ENCODE results near the gene NUDT8. TPM values are rescaled to one million over a fixed set of nuclear protein-coding genes. Genes with fewer than 3 reads are reported as not detected.
"Not testable (repeated sequence)": the region's sequence is repeated elsewhere in the genome, so short reads cannot be mapped to it uniquely, and the experiment has no call there.

The NUDT8 gene
- total and polyA plus RNA-seq, 2 donors, result 3.0 to 5.8 TPM

DNA sequence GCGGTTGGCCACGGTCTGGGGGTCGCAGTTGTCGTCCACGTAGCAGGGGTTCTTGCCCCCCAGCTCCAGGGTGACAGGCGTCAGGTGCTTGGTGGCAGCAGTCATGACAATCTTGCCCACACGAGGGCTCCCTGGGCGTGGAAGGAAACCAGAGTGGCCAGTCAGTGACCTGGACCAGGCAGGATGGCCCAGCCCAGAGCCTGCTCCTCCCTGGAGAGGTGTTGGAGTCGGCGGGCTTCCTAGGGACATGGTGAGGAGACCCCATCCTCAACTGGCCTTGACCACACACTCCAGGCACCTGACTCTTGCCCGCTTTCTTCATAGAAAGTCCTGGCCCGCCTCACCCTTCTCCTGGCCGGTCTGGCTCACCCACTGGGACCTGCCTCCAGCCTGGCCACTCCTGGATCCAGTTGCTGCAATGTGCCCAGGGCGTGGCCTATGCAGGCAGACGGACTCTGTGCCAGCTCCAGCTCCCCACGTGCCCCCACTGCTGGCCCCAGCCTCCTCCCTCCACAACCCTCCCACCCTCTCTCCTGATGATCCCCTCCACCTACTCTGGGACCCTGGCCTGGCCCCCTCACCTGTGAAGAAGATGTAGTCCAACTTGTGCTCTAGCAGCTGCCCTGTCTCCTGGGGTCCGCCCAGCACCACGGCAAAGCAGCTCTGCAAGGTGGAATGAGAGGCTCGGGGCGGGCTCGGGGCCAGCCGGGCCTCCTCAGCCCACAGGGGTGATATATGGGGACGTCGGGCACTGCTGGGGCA, 36.0 kb upstream of the NUDT8 start:
- 80% methylated on average over 24 of the region's 24 CpGs for WGBS
- Histone ChIP-seq H3K36me3 (ENCODE audit: insufficient read depth) (no peaks in the 10 kb centered on the region), H3K4me1 (ENCODE audit: insufficient read depth) (no peaks in the 10 kb centered on the region), H3K4me3 (ENCODE audit: low read depth, low read length) (no peak overlapping the region), H3K27ac (ENCODE audit: low read depth) (no peak overlapping the region)
- no peak for DNase-seq (ENCODE audit: extremely low spot score)

- DNase-seq (ENCODE audit: extremely low spot score), result no peak
- Histone ChIP-seq H3K4me1 (ENCODE audit: insufficient read depth) (no peaks in the 10 kb centered on the region), H3K4me3 (ENCODE audit: low read depth, low read length) (no peak overlapping the region), H3K36me3 (ENCODE audit: insufficient read depth) (no peaks in the 10 kb centered on the region), H3K27ac (ENCODE audit: low read depth) (no peak overlapping the region)
- 89% methylated on average over 33 of the region's 33 CpGs for WGBS
Measured at GRCh38 chr11:67664696-67665540, 35.2 kb upstream of the NUDT8 start.

DNA sequence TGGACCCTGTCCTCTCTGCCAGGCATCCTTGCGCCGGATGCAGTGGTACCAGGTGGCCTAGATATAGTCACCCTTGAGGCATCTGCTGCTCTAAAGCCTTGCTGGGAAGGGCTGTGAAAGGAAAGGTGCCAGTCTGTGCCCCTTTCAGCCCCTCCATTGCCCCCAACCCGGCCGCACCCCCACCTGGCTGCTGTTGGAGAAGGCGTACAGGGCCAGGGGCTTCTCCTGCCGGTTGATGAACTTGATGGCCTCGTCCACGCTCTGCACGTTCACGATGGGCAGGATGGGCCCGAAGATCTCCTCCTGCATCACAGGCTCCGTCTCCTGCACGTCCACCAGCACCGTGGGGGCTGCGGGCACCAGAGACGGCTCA, 34.5 kb upstream of the NUDT8 start:
- 92% methylated on average over 16 of the region's 16 CpGs for WGBS
- Histone ChIP-seq H3K4me1 (ENCODE audit: insufficient read depth) (no peaks in the 10 kb centered on the region), H3K27ac (ENCODE audit: low read depth) (no peak overlapping the region), H3K36me3 (ENCODE audit: insufficient read depth) (no peaks in the 10 kb centered on the region), H3K4me3 (ENCODE audit: low read depth, low read length) (no peak overlapping the region)
- DNase-seq (ENCODE audit: extremely low spot score), result no peak

DNA sequence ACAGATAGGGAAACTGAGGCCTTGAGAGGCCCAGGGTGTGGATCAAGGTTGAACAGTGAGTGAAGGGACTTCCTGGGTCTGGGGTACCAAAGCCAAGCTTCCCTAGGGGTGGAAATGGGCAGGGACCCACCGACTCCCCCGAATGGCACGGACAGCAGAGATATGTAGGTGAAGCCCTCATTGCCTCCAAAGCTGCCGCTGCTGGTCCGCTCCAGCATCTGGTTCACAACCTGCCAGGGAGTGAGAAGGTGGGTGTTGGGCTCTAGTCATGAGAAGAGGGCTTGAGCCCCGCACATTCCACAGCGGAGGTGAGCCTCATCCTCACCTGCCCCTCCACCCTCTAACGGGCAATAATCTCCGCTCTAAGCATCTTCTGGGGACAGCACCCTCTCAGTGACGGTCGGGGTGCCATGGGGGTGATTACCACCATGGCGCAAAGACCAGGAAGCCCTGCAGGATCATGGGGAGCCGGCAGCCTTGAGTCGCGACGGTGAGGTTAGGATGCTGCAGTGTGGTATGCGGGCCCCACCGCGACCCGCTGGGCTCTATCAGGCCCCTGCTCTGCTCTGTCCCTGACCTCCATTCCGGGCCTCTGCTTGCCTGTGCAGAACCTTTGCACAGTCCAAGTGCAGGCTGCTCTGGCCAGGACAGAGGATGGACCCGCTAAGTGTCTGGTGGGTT, 33.9 kb upstream of the NUDT8 start:
- 93% methylated on average over 22 of the region's 22 CpGs for WGBS
- no peaks in the 10 kb centered on the region for H3K36me3 ChIP-seq (ENCODE audit: insufficient read depth)
- no peak overlapping the region for H3K27ac ChIP-seq (ENCODE audit: low read depth)
- no peak overlapping the region for H3K4me3 ChIP-seq (ENCODE audit: low read depth, low read length)
- H3K4me1 ChIP-seq (ENCODE audit: insufficient read depth), result no peaks in the 10 kb centered on the region
- no peak for DNase-seq (ENCODE audit: extremely low spot score)

DNA sequence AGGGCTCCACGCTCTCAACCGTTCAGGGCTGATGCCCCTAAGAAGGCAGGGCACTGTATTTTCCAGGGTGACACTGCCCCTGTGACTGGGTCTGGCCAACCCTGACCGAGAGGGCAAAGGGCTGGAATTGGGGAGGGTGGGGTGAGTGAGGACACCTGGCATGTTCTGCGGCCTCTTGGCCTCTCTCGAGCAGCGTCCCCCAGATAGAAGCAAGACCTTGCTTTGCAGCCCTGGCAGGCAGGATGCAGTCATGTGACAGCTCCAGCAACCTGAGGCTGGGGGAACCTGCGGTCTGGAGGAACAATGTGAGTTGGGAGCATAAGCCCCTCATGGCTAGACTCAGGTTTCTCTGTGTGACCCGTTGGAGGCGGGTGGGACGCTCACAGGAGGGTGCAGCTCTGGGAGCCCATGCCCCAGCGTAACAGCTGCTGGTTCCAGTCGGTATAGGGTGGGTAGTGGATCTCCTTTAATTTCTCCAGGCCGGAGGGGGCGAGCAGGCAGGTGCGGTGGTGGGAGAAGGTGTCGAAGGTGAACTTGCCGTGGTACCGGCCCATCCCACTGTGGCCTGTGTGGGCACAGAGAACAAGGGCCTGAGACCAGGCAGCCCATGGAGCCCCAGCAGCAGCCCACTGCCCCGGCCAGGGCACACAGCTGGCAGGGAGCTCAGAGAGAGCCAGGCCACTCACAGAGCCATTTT, 33.2 kb upstream of the NUDT8 start:
- no peak overlapping the region for H3K27ac ChIP-seq (ENCODE audit: low read depth)
- WGBS, result 82% methylated on average over 19 of the region's 19 CpGs
- H3K36me3 ChIP-seq (ENCODE audit: insufficient read depth), result no peaks in the 10 kb centered on the region
- DNase-seq (ENCODE audit: extremely low spot score), result no peak
- H3K4me1 ChIP-seq (ENCODE audit: insufficient read depth), result no peaks in the 10 kb centered on the region
- H3K4me3 ChIP-seq (ENCODE audit: low read depth, low read length), result no peak overlapping the region

DNA sequence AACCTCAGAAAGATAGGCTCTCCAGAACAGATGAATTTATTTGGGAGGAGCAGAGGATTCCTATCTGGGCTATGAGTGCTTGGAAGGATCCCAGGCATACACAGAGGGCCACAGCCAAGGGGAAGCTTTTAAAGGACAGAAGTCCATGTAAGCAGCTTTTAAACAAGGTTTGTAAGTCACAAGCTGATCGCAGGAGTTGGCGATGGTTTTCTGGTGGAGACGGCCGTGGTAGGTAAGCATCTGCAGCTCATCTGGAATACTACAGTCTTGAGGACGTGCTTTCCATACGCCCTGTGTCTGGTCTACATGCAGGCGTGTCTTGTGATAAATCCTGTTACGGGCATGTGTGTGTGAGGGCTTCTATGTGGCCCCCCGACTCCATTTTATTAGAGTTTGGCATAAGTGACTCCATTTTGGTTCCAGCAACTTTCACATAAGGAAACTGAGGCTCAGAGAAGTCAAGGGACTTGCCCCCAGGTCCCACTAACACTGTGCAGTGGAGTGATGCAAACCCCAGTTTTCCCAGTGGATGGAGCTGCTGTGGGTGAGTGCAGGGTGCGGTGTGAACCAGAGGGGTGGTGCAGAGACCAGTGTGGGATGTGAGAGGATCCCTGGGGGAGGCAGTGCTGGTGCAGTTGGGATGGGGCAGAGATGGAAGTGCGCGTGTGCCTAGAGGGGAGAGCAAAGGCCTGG, 32.6 kb upstream of the NUDT8 start:
- 80% methylated on average over 12 of the region's 12 CpGs for WGBS
- H3K4me1 ChIP-seq (ENCODE audit: insufficient read depth), result no peaks in the 10 kb centered on the region
- no peak overlapping the region for H3K27ac ChIP-seq (ENCODE audit: low read depth)
- no peaks in the 10 kb centered on the region for H3K36me3 ChIP-seq (ENCODE audit: insufficient read depth)
- H3K4me3 ChIP-seq (ENCODE audit: low read depth, low read length), result no peak overlapping the region
- DNase-seq (ENCODE audit: extremely low spot score), result no peak

- H3K4me3 ChIP-seq (ENCODE audit: low read depth, low read length); H3K4me1 ChIP-seq (ENCODE audit: insufficient read depth); DNase-seq (ENCODE audit: extremely low spot score); H3K36me3 ChIP-seq (ENCODE audit: insufficient read depth); H3K27ac ChIP-seq (ENCODE audit: low read depth): not testable (repeated sequence)
- 70% methylated on average over 5 of the region's 5 CpGs for WGBS
Measured at GRCh38 chr11:67660752-67661151, 31.0 kb upstream of the NUDT8 start.

DNA sequence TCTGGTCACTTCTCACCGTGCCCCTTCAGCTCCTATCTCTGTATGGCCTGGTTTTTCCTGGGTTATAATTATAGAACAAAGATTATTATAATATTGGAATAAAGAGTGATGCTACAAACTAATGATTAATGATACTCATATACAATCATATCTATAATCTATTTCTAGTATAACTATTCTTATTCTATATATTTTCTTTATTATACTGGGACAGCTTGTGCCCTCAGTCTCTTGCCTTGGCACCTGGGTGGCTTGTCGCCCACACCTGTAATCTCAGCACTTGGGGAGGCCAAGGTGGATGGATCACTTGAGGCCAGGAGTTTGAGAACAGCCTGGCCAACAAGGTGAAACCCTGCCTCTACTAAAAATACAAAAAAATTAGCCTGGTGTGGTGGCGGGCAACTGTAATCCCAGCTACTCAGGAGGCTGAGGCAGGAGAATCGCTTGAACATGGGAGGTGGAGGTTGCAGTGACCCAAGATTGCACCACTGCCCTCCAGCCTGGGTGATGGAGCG, 30.0 kb upstream of the NUDT8 start:
- H3K4me3 ChIP-seq (ENCODE audit: low read depth, low read length); H3K27ac ChIP-seq (ENCODE audit: low read depth); H3K4me1 ChIP-seq (ENCODE audit: insufficient read depth); H3K36me3 ChIP-seq (ENCODE audit: insufficient read depth); DNase-seq (ENCODE audit: extremely low spot score): not testable (repeated sequence)
- WGBS, result 62% methylated on average over 5 of the region's 5 CpGs

GRCh38 chr11:67657300-67657699, 27.6 kb upstream of the NUDT8 start:
- Histone ChIP-seq H3K4me3 (ENCODE audit: low read depth, low read length) (no peak overlapping the region), H3K27ac (ENCODE audit: low read depth) (no peak overlapping the region)
- 35% methylated on average over 3 of the region's 3 CpGs for WGBS

GRCh38 chr11:67656278-67656922, 26.7 kb upstream of the NUDT8 start:
- Histone ChIP-seq H3K4me3 (ENCODE audit: low read depth, low read length) (no peak overlapping the region), H3K27ac (ENCODE audit: low read depth) (no peak overlapping the region), H3K4me1 (ENCODE audit: insufficient read depth) (no peaks in the 10 kb centered on the region), H3K36me3 (ENCODE audit: insufficient read depth) (no peaks in the 10 kb centered on the region)
- DNase-seq (ENCODE audit: extremely low spot score), result no peak
- WGBS, result 89% methylated on average over 4 of the region's 4 CpGs

More at GRCh38 chr11:67657300-67657699, 27.6 kb upstream of the NUDT8 start:
- Histone ChIP-seq H3K36me3 (ENCODE audit: insufficient read depth) (no peaks in the 10 kb centered on the region), H3K4me1 (ENCODE audit: insufficient read depth) (no peaks in the 10 kb centered on the region)
- DNase-seq (ENCODE audit: extremely low spot score), result no peak

DNA sequence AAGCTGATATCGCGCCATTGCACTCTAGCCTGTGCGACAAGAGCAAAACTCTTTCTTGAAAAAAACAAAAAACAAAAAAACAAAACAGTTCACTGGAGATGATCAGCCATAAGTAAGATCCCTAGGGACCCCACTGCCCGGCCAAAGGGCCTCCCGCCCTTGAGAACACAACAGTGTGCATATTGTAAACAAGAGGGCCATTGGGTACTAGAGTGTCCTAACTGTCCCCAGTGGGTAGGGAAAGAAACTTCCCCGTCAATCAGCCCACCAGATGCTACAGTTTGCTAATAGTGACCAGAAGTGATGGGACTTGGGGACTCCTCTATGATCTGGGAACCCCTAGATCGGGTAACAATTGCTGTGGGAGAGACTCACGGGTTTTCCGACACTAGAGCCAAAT, 24.5 kb upstream of the NUDT8 start:
- no peak for DNase-seq (ENCODE audit: extremely low spot score)
- H3K4me3 ChIP-seq (ENCODE audit: low read depth, low read length), result no peak overlapping the region
- no peaks in the 10 kb centered on the region for H3K4me1 ChIP-seq (ENCODE audit: insufficient read depth)
- no peaks in the 10 kb centered on the region for H3K36me3 ChIP-seq (ENCODE audit: insufficient read depth)
- WGBS, result 76% methylated on average over 9 of the region's 9 CpGs
- H3K27ac ChIP-seq (ENCODE audit: low read depth), result no peak overlapping the region

GRCh38 chr11:67652965-67653845, 23.5 kb upstream of the NUDT8 start:
- Histone ChIP-seq H3K4me3 (ENCODE audit: low read depth, low read length) (no peak overlapping the region), H3K4me1 (ENCODE audit: insufficient read depth) (no peaks in the 10 kb centered on the region), H3K27ac (ENCODE audit: low read depth) (no peak overlapping the region), H3K36me3 (ENCODE audit: insufficient read depth) (no peaks in the 10 kb centered on the region)
- 79% methylated on average over 15 of the region's 15 CpGs for WGBS
- DNase-seq (ENCODE audit: extremely low spot score), result no peak
